Measurements from ENCODE around the gene LRRC3C.

Gene LRRC3C

DNA sequence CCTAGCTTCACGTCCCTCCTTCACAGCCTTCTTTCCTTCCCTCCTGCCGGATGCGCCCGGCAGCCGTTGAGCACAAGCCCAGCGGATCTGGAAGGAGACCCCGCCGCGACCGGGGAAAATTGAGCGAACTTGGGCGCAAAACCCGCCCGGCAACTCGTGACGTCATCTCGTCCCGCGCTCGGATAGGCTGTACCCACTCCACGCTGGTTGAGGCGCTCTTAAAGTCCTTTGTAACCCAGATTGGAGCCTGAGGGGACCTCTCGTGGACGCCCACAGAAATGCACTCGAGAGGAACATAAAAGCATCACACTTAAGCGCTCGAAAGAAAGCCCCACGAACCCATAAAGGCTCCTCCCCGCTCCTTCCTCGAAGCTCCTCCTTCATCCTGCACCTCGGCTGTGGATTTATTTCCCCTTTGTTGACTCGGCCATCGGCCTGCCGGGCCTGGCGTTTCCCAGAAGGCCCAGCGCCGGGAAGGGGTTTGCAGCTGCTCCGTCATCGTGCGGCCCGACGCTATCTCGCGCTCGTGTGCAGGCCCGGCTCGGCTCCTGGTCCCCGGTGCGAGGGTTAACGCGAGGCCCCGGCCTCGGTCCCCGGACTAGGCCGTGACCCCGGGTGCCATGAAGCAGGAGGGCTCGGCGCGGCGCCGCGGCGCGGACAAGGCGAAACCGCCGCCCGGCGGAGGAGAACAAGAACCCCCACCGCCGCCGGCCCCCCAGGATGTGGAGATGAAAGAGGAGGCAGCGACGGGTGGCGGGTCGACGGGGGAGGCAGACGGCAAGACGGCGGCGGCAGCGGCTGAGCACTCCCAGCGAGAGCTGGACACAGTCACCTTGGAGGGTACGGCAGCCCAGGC, 53.0 kb downstream of the LRRC3C start, which contains the start of gene PSMD3:
TSS of gene PSMD3 (plus strand) at position 457 of the 856 bp plus-strand sequence. CDS start at position 621, 164 bp downstream.
- peak; percentile 100 for DNase-seq

DNA sequence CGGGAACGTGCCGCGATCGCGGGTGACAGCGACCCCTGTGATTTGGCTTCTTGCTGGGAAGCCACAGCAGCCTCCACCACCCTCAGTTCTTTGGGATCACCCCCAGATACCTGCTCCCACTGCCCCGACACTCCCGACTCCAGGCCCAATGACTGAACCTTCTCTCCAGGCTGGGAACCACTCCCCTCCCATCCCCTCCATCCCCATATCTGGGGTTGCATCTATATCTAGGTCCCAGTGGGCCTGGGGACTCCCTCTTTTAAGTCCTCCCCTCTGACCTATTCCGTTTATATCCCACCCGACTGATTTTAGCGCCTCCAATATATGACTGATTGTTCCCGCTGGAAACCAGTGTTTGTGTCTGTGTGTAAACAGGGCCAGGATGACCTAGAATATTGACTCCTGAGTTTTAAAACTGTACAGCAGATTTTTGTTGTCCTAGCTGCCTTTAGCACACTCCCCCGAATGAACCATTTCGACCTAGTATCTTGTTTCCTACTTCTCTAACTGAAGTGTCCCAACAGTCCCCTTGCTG, 53.7 kb downstream of the LRRC3C start:
- no peak for DNase-seq

DNA sequence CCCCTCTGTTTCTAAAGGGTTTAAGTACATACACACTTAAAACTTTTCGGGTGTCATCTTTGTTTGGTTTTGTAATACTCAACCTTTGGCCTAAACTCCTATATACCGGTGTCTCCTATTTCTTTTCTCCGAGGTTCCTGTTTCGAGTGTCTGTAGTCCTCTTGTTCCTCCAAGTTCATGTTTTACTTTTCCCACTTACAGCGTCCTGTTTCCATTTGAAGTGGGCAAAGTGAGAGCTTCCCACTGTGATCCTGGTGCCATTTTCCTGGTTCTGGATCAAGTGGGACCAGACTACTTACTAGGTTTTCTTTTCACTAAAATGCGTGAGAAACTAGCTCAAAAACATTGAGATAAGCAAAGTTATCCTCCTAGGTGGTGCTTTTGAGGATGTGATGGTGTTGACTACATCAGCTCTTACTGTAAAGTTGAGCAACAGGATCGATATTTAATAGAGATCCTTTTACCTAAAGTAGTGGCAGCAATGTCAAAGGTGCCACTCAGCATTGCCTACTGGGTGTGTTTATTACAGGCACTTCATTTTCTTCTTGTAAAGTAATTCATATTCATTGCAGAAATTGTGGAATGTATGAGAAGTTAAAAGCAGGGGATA, 54.3 kb downstream of the LRRC3C start:
- DNase-seq: no peak

DNA sequence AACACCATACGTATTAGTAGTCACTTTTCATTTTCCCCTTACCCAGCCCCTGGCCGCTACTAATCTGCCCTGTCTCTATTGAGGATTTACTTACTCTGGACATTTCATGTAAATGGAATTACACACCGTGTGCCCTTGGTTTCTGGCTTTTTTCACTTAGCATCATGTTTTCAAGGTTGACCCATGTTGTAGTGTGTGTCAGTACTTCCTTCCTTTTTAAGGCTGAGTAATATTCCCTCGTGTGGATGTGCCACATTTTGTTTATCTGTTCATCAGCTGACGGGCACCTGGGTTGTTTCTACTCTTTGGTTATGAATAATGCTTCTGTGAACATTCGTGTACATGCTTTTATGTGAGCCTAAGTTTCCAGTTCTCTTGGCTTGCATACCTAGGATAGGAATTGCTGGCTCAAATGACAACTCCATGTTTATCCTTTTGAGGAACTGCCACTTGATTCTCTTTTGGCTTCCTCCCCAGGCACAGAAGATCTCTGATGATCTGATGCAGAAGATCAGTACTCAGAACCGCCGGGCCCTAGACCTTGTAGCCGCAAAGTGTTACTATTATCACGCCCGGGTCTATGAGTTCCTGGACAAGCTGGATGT, 60.8 kb downstream of the LRRC3C start:
- no peak for DNase-seq

DNA sequence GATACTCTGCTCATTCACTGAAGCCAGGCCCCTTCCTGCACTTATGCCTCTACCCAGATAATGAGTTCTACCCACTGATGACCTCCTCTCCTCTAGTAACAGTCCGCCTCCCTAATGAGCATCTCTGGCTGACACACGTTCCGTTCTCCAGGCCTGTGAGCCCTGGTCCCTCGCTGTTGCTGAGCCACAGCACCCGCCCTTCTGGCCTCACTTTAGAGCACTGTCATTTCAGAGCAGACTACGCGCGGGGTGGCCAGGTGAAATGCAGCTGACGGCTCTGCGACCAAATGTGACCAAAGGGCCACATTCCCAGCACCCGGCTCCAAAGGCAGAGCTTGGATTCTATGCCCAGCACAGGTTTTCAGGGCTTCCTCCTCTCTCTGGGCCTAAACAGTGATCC, 66.9 kb downstream of the LRRC3C start:
- DNase-seq: no peak
